CD4-positive, alpha-beta memory T cell (primary cell): ENCODE data around the gene CELF5. TPM values are rescaled to one million over a fixed set of nuclear protein-coding genes. Genes with fewer than 3 reads are reported as not detected.

Source experiments
- CTCF ChIA-PET: fragments of 350-600 bp; sonication (Branson Sonifier 250); formaldehyde crosslinking; loops from one replicate; lab custom pipeline; 2021; ENCODE audit warnings: inconsistent platforms; ENCODE audit not compliant: partially characterized antibody; lab: Charles Lee
- POLR2A ChIA-PET: fragments of 350-600 bp; sonication (Branson Sonifier 250); formaldehyde crosslinking; loops from one replicate; lab custom pipeline; 2021; ENCODE audit not compliant: partially characterized antibody; lab: Charles Lee
- DNase-seq, 5 donors: peaks; one replicate each; pipeline versions ENCODE4 v3.0.0 to v3.0.0-alpha.2; 2020 to 2022; ENCODE audit warnings: mixed read lengths in 1 of 5
- H3K27ac ChIP-seq: one replicate; pipeline ENCODE4 v1.7.0; 2013; ENCODE audit warnings: low read depth, low read length
- H3K27me3 ChIP-seq: 2 replicates; pipeline ENCODE4 v1.7.0; 2013; ENCODE audit warnings: mild to moderate bottlenecking, low read length, moderate library complexity; ENCODE audit not compliant: insufficient read depth
- H3K36me3 ChIP-seq: 2 replicates; pipeline ENCODE4 v1.7.0; 2013; ENCODE audit warnings: mild to moderate bottlenecking, low read length, moderate library complexity; ENCODE audit not compliant: insufficient read depth
- H3K4me1 ChIP-seq: 2 replicates; pipeline ENCODE4 v1.7.0; 2013; ENCODE audit warnings: mild to moderate bottlenecking, low read length, moderate library complexity; ENCODE audit not compliant: insufficient read depth
- H3K4me3 ChIP-seq, 2 donors: one replicate each; pipeline ENCODE4 v1.7.0; 2013; ENCODE audit warnings: low read length in 2 of 2, mild to moderate bottlenecking in 1 of 2
- H3K9me3 ChIP-seq, 2 donors: one replicate each; pipeline ENCODE4 v1.7.0; 2013; ENCODE audit warnings: low read length in 2 of 2, control low read depth in 1 of 2; ENCODE audit not compliant: control insufficient read depth in 1 of 2
- H3K27ac Mint-ChIP-seq, 7 donors: one replicate each; pipeline ENCODE4 v1.8.0; 2020 to 2021; ENCODE audit warnings: mixed read lengths in 7 of 7, mild to moderate bottlenecking in 6 of 7, inconsistent platforms in 3 of 7, moderate library complexity in 3 of 7
- H3K27me3 Mint-ChIP-seq, 2 donors: one replicate each; pipeline ENCODE4 v1.8.0; 2020 to 2021; ENCODE audit warnings: mixed read lengths in 2 of 2
- H3K36me3 Mint-ChIP-seq, 2 donors: one replicate each; pipeline ENCODE4 v1.8.0; 2020 to 2021; ENCODE audit warnings: mixed read lengths in 2 of 2, inconsistent platforms in 1 of 2, mild to moderate bottlenecking in 1 of 2
- H3K4me1 Mint-ChIP-seq, 4 donors: one replicate each; pipeline ENCODE4 v1.8.0; 2020 to 2021; ENCODE audit warnings: mixed read lengths in 4 of 4, mild to moderate bottlenecking in 1 of 4
- H3K4me3 Mint-ChIP-seq, 8 donors: one replicate each; pipeline ENCODE4 v1.8.0; 2020 to 2021; ENCODE audit warnings: mixed read lengths in 8 of 8, mild to moderate bottlenecking in 7 of 8, moderate library complexity in 6 of 8, inconsistent platforms in 3 of 8
- H3K9me3 Mint-ChIP-seq, 8 donors: one replicate each; pipeline ENCODE4 v1.8.0; 2020 to 2021; ENCODE audit warnings: mixed read lengths in 8 of 8, mild to moderate bottlenecking in 5 of 8, inconsistent platforms in 3 of 8, moderate library complexity in 1 of 8
- intact Hi-C: fragments of 100-400 bp; cut with micrococcal nuclease; formaldehyde crosslinking; loops from one replicate; pipeline ENCODE4 v1.15.1; 2023
- polyA plus RNA-seq, 2 donors: library from polyadenylated mRNA; unstranded; fragments of 300-500 nt; fragmentation: Illumina TruSeq; gene quantifications; one replicate each; pipeline ENCODE4 v1.2.3, GENCODE V29; 2021
- total RNA-seq, 2 experiments: library from RNA; stranded (reverse); gene quantifications; one replicate each; pipeline ENCODE4 v1.2.3, GENCODE V29; 2021

The CELF5 gene
- total and polyA plus RNA-seq, 4 experiments from 2014 or later: 0.32 to 0.64 (median 0.44) TPM; not detected in 1

GRCh38 chr19:3254520-3254919 is 30.1 kb downstream of the CELF5 start:
- intact Hi-C loops: no loop called here
- H3K36me3 Mint-ChIP-seq: no peaks in the 10 kb centered on the region
- H3K4me1 ChIP-seq: no peaks in the 10 kb centered on the region
- no peaks in the 10 kb centered on the region for H3K27me3 ChIP-seq
- H3K9me3 ChIP-seq: no peaks in the 10 kb centered on the region
- no peak overlapping the region for H3K4me3 ChIP-seq
- H3K4me1 Mint-ChIP-seq: peaks cover 0 to 2% (median 0%) of the 10 kb centered on the region in 4 donors
- peaks cover 16 to 25% of the 10 kb centered on the region in 2 donors for H3K27me3 Mint-ChIP-seq
- H3K36me3 ChIP-seq: no peaks in the 10 kb centered on the region
- H3K27ac Mint-ChIP-seq: no peak overlapping the region
- ChIA-PET CTCF (no interaction called here), POLR2A (no interaction called here)
- peaks cover 0 to 21% (median 15%) of the 10 kb centered on the region in 8 donors for H3K9me3 Mint-ChIP-seq
- no peak overlapping the region for H3K4me3 Mint-ChIP-seq
- no peak for DNase-seq
- no peak overlapping the region for H3K27ac ChIP-seq

GRCh38 chr19:3257071-3257470 is 32.6 kb downstream of the CELF5 start:
- POLR2A ChIA-PET: no interaction called here

GRCh38 chr19:3262362-3262761 is 37.9 kb downstream of the CELF5 start:
- no peak for DNase-seq
- POLR2A ChIA-PET: no interaction called here
- no peaks in the 10 kb centered on the region for H3K4me1 Mint-ChIP-seq
- Histone ChIP-seq H3K27ac (no peak overlapping the region), H3K9me3 (no peaks in the 10 kb centered on the region), H3K4me3 (no peak overlapping the region), H3K4me1 (no peaks in the 10 kb centered on the region), H3K36me3 (no peaks in the 10 kb centered on the region), H3K27me3 (no peaks in the 10 kb centered on the region)
- H3K4me3 Mint-ChIP-seq: no peak overlapping the region
- intact Hi-C loops: no loop called here
- no peak overlapping the region for H3K27ac Mint-ChIP-seq
- H3K9me3 Mint-ChIP-seq: no peaks in the 10 kb centered on the region
- H3K36me3 Mint-ChIP-seq: no peaks in the 10 kb centered on the region
- H3K27me3 Mint-ChIP-seq: peaks cover 0 to 6% of the 10 kb centered on the region in 2 donors
- CTCF ChIA-PET: no interaction called here

More at GRCh38 chr19:3257071-3257470, 32.6 kb downstream of the CELF5 start:
- no peak overlapping the region for H3K4me3 Mint-ChIP-seq
- H3K36me3 Mint-ChIP-seq: no peaks in the 10 kb centered on the region
- intact Hi-C loops: no loop called here
- Histone ChIP-seq H3K27ac (no peak overlapping the region), H3K36me3 (no peaks in the 10 kb centered on the region), H3K4me3 (no peak overlapping the region), H3K9me3 (no peaks in the 10 kb centered on the region), H3K4me1 (no peaks in the 10 kb centered on the region), H3K27me3 (no peaks in the 10 kb centered on the region)
- no peaks in the 10 kb centered on the region for H3K4me1 Mint-ChIP-seq
- H3K27ac Mint-ChIP-seq: no peak overlapping the region
- no peak for DNase-seq
- H3K9me3 Mint-ChIP-seq: peaks cover 0 to 17% (median 14%) of the 10 kb centered on the region in 8 donors
- CTCF ChIA-PET: no interaction called here
- peaks cover 13 to 15% of the 10 kb centered on the region in 2 donors for H3K27me3 Mint-ChIP-seq

GRCh38 chr19:3263866-3264265 is 39.4 kb downstream of the CELF5 start:
- Histone ChIP-seq H3K27ac (no peak overlapping the region), H3K27me3 (peaks cover 2% of the 10 kb centered on the region), H3K4me3 (no peak overlapping the region), H3K36me3 (no peaks in the 10 kb centered on the region), H3K4me1 (no peaks in the 10 kb centered on the region), H3K9me3 (no peaks in the 10 kb centered on the region)
- POLR2A ChIA-PET: no interaction called here
- H3K4me1 Mint-ChIP-seq: no peaks in the 10 kb centered on the region
- intact Hi-C loops: no loop called here
- H3K4me3 Mint-ChIP-seq: no peak overlapping the region
- DNase-seq: no peak
- no peak overlapping the region for H3K27ac Mint-ChIP-seq
- CTCF ChIA-PET: no interaction called here
- H3K9me3 Mint-ChIP-seq: peaks cover 0 to 2% (median 0%) of the 10 kb centered on the region in 8 donors
- peaks cover 8 to 11% of the 10 kb centered on the region in 2 donors for H3K27me3 Mint-ChIP-seq
- H3K36me3 Mint-ChIP-seq: no peaks in the 10 kb centered on the region

- ChIA-PET POLR2A (no interaction called here), CTCF (interaction anchor here (1.2 kb wide), 1 partner anchor 11 kb away, joined by 4 read pairs; no protein-coding TSS in a partner anchor)
- no peaks in the 10 kb centered on the region for H3K36me3 ChIP-seq
- intact Hi-C loops: no loop called here
- Mint-ChIP-seq H3K36me3 (no peaks in the 10 kb centered on the region), H3K27me3 (peaks cover 16 to 18% of the 10 kb centered on the region in 2 donors), H3K4me1 (peaks cover 0 to 4% (median 0%) of the 10 kb centered on the region in 4 donors), H3K9me3 (peaks cover 0 to 2% (median 0%) of the 10 kb centered on the region in 8 donors), H3K27ac (no peak overlapping the region), H3K4me3 (no peak overlapping the region)
- H3K27me3 ChIP-seq: peaks cover 15% of the 10 kb centered on the region
- no peak for DNase-seq
- H3K9me3 ChIP-seq: no peaks in the 10 kb centered on the region
- H3K4me1 ChIP-seq: no peaks in the 10 kb centered on the region
- no peak overlapping the region for H3K4me3 ChIP-seq
- H3K27ac ChIP-seq: no peak overlapping the region
Measured at GRCh38 chr19:3265432-3265831, 41.0 kb downstream of the CELF5 start.

GRCh38 chr19:3266092-3266693 is 41.7 kb downstream of the CELF5 start:
- Histone ChIP-seq H3K36me3 (no peaks in the 10 kb centered on the region), H3K4me1 (no peaks in the 10 kb centered on the region), H3K9me3 (no peaks in the 10 kb centered on the region), H3K27me3 (peaks cover 15% of the 10 kb centered on the region), H3K27ac (no peak overlapping the region), H3K4me3 (no peak overlapping the region)
- H3K4me3 Mint-ChIP-seq: no peak overlapping the region
- no peak for DNase-seq
- POLR2A ChIA-PET: no interaction called here
- intact Hi-C loops: no loop called here
- no peaks in the 10 kb centered on the region for H3K36me3 Mint-ChIP-seq
- H3K9me3 Mint-ChIP-seq: peaks cover 0 to 2% (median 0%) of the 10 kb centered on the region in 8 donors
- no peak overlapping the region for H3K27ac Mint-ChIP-seq
- H3K4me1 Mint-ChIP-seq: peaks cover 0 to 4% (median 0%) of the 10 kb centered on the region in 4 donors
- peaks cover 16 to 19% of the 10 kb centered on the region in 2 donors for H3K27me3 Mint-ChIP-seq
- CTCF ChIA-PET: no interaction called here

GRCh38 chr19:3266792-3267514 is 42.5 kb downstream of the CELF5 start:
- POLR2A ChIA-PET: no interaction called here
- Mint-ChIP-seq H3K4me3 (no peak overlapping the region), H3K27me3 (peaks cover 21 to 25% of the 10 kb centered on the region in 2 donors), H3K9me3 (peaks cover 0 to 2% (median 0%) of the 10 kb centered on the region in 8 donors), H3K4me1 (peaks cover 0 to 4% (median 0%) of the 10 kb centered on the region in 4 donors), H3K27ac (no peak overlapping the region), H3K36me3 (no peaks in the 10 kb centered on the region)
- Histone ChIP-seq H3K4me3 (no peak overlapping the region), H3K27me3 (peaks cover 15% of the 10 kb centered on the region), H3K4me1 (no peaks in the 10 kb centered on the region), H3K36me3 (no peaks in the 10 kb centered on the region), H3K9me3 (no peaks in the 10 kb centered on the region), H3K27ac (no peak overlapping the region)
- DNase-seq: no peak
- intact Hi-C loops: no loop called here
- CTCF ChIA-PET: no interaction called here
